Measurements from ENCODE around the gene TOMM6. TPM values are rescaled to one million over a fixed set of nuclear protein-coding genes. Genes with fewer than 3 reads are reported as not detected.

TOMM6 gene
- 46.5 TPM for total RNA-seq

DNA sequence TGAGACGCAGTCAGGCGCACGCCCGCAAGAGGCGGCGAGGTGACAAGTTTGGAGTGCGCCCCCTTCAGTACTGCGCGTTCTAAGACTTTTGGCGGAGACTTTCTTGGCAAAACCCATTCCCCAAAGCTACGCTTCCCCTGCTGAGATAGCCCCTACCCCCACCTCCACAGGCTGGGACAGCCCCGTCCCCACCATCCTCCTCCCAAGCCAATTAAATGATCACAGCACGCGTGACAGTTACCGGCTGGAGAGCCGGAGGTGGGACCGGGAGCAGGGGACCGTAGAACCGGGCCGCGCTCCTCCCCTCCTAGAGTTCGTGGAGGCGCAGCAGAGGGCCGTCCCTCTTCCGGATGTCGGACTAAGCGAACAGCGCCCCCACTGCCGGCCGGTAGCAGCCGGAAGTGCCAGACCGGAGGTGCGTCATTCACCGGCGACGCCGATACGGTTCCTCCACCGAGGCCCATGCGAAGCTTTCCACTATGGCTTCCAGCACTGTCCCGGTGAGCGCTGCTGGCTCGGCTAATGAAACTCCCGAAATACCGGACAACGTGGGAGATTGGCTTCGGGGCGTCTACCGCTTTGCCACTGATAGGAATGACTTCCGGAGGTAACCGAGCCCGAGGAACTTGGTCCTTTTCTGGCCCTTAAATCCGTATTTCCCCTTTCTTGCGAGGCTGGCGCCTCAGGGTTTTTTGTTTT, at the start of gene TOMM6:
TSS of gene TOMM6 (plus strand) at position 476 of the 699 bp plus-strand sequence. CDS start at position 480, 4 bp downstream.
- peak; percentile 95 for DNase-seq

DNA sequence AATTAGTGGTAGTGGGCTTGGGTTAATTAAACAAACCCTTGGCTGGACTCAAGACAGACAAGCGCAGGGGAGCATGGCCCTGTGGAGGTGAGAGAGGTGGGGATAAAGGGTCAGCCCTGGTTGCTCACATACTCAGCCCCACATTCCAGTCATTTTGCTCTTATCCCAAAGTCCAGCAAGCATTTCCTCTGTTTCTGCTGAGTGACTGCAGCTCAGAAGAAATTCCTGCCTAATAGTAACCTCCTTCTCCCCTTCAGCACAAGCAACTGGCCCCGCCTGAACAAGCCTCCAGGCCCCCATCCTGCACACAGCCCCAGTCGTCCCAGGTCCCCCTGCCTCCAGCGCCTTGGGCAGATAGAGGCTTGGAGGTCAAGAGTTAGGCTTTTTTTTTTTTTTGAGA, 48.5 kb upstream of the TOMM6 start:
- DNase-seq: no peak

DNA sequence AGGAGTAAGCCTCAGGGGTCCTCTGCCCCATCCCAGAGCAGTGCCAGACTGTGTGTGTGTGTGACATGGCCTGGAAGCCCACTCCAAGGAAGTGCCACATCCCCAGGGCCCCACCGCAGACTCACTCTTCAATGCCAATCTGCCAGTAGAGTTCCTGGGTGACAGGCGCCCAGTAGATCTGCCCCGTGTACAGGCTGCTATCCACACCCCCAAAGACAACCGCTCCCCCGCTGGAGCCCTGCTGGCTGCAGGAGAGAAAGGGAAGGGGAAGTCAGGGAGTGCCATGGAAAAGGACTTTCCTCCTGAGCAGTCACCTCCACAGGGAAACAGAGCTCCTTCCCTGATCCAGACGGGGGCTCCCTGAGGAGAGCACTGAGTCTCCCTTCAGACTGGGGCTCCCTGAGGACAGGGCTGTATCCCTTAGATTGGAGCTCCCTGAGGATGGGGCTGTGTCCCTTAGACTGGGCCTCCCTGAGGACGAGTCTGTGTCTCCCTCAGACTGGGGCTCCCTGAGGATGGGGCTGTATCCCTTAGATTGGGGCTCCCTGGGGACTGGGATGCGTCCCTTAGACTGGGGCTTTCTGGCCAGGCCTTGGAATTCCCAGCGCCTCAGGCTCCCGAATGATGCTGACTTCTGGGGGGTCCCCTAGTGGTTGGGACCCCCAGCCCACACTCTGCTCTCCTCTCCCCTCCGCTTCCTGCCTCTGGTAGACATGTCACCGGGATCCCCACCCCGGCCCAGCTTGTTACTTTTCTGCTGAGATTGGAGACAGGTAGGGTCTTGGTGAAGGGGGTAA, 46.9 kb upstream of the TOMM6 start:
- no peak for DNase-seq

DNA sequence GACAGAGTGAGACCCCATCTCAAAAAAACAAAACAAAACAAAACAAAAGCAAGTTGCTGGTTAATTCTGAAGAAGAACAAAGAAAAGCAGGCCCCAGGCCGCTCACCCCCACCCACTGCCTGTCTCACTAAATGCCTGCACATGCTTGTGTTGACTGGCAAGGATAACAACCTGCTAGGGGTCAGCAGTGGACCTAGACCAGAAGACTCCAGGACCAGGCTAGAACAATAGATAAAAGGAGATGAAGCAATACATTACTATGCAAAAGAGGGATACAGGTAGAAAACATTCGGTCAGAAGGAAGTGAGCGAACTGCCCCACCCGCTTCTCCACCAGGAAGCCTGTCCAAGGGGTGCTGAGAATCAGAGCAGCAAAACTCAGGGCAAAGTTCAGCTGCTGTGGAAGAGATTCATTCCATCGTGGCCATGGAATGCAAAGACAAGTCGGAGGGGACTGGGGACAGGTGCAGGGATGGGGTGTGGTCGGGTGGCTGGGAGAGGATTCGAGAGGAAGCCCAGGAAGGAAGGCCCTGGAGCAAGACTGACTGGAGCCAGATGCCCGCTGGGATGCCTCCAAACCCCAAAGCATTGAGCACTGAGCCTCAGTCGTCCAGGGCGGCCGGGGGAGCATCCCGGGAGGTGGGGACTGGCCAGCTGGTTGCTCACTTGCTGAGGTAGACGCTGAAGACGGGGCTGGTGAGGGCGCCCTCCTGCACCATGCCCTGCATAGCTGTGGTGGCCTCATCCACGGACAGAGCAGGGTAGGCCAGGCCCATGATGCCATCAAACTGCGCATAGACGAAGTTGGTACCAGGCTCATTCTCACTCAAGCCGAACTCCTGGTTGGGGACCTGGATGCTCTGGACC, 45.6 kb upstream of the TOMM6 start:
- DNase-seq: no peak

DNA sequence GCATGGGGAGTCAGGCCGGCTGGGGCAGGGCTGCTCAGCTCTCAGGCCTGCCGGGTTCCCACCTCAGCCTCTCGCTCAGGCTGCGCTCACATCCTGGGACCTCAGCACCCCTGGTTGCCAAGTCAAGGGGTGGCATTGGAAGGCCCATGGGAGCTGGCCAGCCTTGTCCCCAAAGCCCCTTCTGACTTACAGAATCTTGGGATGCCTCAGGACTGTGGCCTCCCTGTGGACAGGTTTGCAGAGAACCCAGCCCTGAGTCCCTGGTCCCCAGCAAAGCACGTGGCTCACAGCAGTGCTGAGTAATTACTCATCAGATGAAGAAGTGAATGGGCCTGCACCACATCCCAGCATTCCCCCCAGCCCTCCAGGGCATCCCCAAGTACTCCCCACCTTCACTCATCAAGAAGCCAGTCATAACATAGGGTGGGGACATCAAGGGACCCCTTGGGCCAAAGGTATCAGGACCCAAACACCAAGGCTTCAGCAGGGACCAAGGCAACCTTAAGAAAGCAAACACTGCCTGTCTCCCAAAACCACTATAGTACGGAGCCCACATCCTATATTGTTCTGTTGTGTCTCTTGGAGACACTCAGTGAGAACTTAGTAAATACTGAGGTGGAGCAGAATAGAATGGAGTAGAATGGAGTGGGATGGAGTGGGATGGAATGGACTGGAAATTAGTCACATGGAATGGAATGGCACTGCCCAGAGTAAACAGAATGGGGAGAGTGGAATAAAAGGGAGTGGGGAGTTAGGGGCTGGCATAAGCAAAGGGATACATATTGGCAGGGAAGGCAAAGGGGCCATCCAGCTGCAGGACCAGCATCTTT, 43.9 kb upstream of the TOMM6 start:
- no peak for DNase-seq

DNA sequence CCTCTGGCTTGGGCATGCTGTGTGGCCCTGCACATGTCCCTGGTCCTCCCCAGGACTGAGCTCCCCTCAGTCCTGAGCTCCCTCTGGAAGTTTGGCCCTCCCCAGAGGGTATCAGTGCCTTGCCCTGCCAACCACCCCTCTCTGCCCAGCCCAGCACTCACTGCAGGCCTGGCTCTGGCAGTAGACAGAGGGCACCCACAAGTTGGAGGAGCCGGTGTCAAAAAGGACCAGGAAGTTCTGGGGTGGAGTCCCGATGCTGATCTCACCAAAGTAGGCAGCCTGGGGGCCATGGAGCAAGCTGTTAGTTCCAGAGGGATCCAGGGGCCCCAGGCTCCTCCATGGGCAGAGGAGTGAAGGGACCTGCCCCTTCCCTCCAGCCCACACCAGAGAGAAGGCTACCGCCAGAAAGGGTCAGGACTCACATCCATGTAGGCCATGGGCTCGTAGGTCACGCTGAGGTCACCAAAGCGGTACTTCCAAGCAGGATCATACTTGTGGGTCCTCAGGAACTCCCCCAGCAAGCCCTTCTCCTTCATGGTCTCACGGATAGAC, 43.2 kb upstream of the TOMM6 start:
- no peak for DNase-seq

DNA sequence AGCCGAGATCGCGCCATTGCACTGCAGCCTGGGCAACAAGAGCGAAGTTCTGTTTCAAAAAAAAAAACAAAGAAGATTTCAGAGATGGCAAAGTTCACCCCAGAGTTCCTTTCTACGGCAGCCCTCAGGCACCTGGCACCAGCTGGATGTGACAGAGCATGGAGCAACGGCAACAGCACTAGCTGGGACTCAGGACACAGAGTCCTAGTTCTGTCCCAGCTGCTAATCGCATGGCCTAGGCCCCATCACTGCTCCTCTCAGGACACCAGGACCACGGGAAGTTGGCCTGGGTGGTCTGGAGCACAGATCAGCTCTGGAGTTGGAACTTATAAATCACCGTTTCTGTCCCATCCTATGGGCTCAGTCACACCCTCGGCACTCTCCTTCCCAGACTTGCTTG, 41.4 kb upstream of the TOMM6 start:
- DNase-seq: no peak

DNA sequence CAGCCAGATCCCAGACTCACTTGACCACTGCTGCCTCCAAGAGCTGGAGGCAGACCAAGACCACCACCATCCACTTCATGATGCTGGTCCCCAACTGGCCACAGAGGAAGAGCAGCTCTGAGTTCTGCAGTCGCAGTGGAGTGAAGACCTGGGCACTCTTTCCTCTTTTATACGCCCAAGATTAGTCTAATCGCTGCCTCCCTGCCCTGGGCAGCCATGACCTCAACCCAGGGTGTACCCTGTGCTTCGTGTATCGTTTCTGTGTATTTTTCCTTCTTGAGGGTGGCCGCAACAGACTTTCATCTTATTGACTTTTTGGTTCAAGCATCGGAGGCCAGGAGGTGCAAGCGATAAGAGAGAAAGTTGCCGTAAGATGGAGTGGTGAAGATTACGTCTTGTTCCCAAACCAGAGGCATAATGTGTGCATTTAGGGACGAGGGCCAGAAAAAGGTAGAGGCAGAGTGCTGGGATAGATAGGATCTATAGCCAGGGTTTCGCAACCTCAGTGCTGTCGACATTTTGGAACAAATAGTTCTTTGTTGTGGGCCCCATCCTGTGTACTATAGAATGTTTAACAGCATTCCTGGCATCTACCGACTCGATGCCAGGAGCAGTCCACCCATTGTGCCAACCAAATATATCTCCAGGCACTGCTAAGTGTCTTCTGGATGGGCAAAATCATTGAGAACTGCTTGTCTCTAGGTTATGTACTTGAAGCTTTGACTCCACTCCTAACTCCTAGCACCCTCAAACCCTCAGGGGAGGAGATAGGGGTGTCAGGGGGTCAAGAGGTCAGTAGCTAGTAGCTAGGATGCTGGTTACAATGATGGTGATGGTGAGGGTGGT, 40.0 kb upstream of the TOMM6 start, which contains the start of gene PGC:
TSS of gene PGC (minus strand) at position 142 of the 846 bp plus-strand sequence. CDS start at position 79, 63 bp downstream.
- DNase-seq: no peak

DNA sequence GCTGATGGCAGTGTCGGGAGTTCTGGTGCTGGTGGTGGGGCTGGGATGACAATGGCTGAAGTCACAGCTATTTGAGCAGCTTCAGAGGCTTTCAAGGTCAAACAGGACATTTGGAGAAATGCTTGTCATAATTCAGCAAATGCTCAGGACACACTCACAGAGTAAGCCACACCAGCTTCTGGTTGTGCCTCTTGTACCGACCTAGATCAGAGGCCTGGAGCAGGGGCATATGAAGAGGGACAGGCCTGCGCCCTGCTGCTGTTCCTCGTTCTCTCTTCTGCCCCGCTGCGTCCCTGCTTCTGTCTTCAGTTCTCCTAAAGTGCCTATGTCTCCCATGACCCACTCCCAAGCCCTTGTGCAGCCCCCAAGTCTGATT, 39.4 kb upstream of the TOMM6 start:
- DNase-seq: no peak

DNA sequence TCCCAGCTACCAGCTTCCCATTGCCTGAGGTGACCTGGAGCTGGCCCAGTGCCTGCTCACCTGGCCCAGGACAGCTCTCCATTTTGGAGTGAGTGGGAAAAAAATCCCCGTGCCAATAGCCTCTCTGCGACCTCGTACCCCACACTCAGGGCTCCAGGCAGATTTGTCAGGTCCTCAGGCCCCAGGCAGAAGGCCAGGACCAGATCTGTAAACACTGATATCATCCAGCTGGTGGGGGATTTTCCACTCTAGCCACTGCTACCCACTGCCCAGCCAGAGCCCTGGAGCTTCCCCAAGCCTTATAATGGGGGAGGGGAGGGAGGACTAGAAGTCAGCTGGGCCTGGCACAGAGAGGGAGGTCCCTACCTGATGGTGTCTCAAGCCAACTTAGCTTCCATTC, 39.0 kb upstream of the TOMM6 start:
- DNase-seq: no peak

DNA sequence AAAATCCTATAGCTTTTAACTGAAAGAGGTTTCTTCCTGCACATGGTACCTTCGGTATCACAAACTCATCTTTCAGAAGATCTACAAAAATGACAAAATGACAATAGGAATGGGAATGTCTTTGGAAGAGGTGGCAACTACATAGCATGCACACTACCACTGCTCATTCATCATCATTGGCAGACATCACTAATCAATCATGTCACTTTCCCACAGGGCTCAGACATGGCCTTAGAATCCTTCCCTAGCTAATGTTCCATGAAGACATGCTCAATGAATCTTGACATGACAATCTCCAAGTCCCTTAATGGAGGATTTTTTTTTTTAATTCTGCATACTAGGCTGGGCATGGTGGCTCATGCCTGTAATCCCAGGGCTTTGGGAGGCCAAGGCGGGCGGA, 37.1 kb upstream of the TOMM6 start:
- DNase-seq: no peak

DNA sequence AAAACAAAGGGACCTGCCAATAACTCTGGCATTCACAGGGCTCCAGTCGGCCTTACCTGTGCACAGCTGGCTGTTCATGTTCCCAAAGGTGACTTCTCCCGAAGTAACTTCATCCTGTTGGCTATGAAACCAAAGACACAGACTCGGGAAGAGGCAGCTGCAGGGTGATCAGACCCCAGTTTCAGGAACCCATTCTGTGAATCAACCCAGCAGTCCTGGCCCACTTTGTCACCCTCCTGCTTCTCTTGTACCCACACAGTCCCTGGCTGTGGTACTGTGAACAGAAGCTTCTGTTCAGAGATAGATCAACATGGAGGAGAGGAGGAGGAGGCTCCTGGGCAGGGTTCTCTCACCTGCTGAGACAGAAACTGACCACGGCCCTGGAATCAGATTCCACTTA, 31.6 kb upstream of the TOMM6 start:
- DNase-seq: no peak

DNA sequence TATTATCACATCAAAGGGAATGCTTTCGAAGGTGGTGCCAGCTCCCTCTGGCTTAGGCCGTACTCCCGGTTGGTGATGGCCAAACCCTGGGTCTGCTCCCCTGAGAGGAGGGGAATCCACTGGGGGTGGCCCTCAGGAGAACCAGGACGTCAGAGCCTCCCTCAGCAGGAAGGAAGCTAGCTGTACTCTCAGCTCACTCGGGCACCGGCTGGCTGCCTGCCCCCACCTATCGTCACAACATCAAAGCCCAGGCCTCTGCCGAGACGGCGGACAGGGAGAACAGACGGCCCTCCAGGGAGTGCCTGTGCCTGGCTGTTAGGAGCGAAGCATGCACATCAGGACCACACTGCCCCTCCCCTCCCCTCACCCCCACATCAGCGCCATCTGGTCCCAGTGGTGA, 31.1 kb upstream of the TOMM6 start:
- DNase-seq: no peak

DNA sequence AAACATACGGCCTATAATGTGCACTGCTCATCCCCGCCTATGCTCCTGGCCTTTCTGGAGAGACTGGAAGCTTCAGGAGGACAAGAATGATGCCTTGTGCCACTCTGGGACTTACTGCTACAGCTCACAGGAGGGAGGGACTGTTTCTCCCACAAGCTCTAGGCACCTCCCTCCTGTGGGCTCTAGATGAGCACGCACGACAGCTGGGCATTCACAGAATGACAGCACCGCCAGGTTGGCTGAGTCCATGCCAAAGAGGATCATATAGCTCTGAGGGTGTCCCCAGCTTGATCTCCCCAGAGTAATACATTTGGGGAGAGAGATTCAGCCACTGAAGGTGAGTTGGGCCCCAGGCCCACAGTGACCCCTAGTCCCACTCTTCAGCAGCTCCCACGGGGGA, 30.2 kb upstream of the TOMM6 start:
- DNase-seq: no peak

DNA sequence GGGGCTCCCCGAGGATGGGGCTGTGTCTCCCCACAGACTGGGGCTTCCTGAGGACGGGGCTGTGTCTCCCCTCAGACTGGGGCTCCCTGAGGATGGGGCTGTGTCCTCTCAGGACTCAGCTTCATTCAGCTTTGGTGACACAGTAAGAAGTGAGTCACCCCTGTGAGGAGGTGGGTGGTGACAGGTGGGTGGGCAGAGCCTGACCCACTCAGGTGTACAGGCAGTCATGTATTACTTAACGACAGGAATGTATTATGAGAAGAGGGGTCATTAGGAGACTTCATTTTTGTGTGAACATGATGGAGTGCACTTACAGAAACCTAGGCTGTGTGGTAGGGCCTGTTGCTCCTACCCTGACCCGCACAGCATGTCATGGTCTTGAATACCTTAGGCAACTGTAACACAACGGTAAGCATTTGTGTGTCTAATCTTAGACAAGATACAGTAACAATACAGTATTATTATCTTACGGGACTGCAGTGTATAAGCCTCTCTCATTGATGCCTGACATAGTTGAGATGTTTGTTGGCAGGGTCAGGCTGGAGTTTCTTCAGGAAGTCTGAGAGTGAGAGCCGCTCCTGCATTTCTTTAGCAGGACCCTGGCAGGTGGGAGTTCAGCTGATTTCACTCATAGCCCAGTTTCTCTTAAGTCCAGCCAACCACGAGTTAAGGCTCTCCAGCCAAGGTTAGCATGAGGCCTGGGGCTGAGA, 29.4 kb upstream of the TOMM6 start:
- DNase-seq: no peak

DNA sequence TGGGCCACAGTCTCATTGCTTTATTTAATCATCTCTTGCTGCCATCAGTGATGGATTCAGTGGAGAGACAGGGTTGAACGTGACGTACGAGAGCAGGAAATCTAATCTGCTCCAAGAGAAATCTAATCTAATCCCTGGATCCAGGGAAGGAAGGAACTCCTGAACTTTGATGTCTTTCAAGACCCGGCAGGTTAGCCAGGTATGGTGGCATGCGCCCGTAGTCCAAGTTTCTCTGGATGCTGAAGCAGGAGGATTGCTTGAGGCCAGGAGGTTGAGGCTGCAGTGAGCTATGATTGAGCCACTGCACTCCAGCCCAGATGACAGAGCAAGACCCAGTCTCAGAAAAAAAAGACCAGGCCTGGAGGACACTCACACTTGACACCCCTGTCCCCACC, 28.9 kb upstream of the TOMM6 start:
- DNase-seq: no peak

DNA sequence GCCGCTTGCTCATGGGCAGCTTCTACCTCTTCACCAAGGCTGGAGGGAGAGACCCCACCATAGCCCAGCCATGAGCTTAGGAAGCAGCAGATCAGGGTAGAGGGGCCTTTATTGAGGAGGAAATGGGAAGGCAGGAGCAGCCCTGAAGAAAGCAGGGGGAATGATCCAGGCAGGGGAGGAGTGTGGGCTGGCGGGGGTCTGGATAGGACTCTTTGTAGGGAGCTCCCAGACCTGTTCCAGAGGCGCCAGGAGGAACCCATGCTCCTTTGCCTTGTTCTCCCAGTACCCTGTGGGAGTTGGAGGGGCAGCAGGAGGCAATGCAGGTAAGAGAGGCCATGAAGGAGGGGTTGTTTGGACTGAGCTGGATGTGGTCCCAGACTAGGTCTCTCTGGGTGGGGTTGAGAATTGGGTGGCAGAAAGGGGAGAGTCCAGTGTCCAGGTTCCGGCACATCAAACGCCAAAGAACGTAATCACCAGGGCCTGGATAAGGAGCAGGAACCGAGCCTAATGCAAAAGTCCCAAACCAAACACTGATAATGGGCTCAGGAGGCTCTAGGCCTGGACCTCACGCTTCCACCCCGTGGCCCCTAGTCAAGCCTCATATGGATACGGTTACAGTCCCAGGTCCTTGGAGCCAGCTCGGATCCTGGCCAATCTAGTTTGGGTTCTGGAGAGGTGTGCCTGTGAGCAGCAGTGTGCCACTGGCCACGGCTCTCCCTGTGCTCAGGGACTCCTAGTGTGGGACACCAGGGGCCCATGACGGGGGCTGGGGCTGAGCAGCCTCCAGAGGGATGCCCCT, 28.2 kb upstream of the TOMM6 start:
- no peak for DNase-seq

DNA sequence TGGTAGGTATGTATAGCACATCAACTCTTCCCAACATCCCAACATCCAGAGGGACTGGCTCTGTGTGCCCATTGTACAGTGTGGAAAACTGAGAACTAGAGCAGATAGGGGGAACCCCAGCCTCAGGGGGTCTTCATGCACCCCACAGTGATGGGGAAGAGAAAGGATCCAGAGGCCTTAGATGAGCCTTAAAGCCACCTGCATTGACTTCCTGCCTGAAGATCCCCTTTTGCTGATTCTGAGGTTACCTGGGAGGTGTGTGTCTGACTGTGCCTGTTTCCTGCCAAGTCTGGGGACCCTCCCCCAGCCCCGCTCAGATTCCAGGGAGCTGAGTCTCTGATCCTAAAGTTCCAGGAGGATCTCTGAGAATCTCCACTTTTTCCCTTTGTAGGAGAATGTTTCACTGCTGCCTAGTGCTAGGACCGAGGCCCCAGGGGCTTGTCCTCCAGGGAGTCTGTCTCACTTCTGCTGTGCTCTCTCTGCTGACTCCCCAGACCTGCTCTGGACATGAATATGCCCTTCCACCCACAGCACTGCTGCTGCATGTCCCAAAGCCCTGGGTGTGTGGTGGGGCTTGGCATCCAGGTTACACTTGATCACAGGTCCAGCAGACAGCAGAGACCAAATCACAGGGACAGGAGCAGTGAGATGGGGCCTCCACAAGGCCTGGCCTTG, 27.5 kb upstream of the TOMM6 start:
- DNase-seq: no peak

DNA sequence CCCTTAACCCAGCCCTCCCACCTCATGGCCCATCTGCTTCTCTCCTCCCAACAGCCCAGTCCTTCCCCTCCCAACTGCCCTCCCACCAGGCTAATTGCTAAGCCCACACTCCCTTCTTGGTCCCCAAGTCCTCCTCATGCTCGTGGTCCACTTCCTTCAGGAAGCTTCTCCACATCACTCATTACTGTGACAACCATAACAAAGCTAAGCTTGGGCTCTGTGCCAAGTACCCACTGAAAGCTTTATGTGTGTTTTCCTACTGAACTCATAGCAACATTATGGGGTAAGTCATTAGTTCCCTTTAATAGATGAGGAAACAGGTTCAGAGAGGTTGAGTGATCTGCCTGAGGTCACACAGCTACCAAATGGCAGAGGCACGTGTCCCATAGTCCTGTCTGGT, 24.0 kb upstream of the TOMM6 start:
- DNase-seq: no peak
